Activated gamma-delta T cell treated with Interleukin-2 at 50 U/mL for 16 hours (primary cell): ENCODE measurements around the gene KIAA1614.

Source experiments
- DNase-seq: peaks from one replicate; pipeline ENCODE4 v3.0.0-alpha.2; 2020

The KIAA1614 gene

GRCh38 chr1:180907313-180908055 lies 5.2 kb upstream of the KIAA1614 start:
- DNase-seq, result no peak

GRCh38 chr1:180908074-180908765 lies 4.5 kb upstream of the KIAA1614 start:
- no peak for DNase-seq

GRCh38 chr1:180909005-180909414 lies 3.7 kb upstream of the KIAA1614 start:
- no peak for DNase-seq

- no peak for DNase-seq
Measured at GRCh38 chr1:180909462-180909976, 3.2 kb upstream of the KIAA1614 start.

GRCh38 chr1:180911640-180912191 lies 981 bp upstream of the KIAA1614 start:
- no peak for DNase-seq

- no peak for DNase-seq
Measured at GRCh38 chr1:180912211-180912800, 391 bp upstream of the KIAA1614 start.

GRCh38 chr1:180915426-180915965 lies 2.8 kb downstream of the KIAA1614 start:
- DNase-seq, result no peak

GRCh38 chr1:180916012-180916770 lies 3.5 kb downstream of the KIAA1614 start:
- no peak for DNase-seq

- no peak for DNase-seq
Measured at GRCh38 chr1:180916771-180917170, 4.1 kb downstream of the KIAA1614 start.

GRCh38 chr1:180917306-180918065 lies 4.8 kb downstream of the KIAA1614 start:
- DNase-seq, result no peak

GRCh38 chr1:180918519-180918918 lies 5.8 kb downstream of the KIAA1614 start:
- no peak for DNase-seq

- no peak for DNase-seq
Measured at GRCh38 chr1:180919183-180919700, 6.5 kb downstream of the KIAA1614 start.

- no peak for DNase-seq
Measured at GRCh38 chr1:180920193-180920592, 7.5 kb downstream of the KIAA1614 start.

GRCh38 chr1:180920702-180921101 lies 8.0 kb downstream of the KIAA1614 start:
- DNase-seq, result no peak

- DNase-seq, result no peak
Measured at GRCh38 chr1:180921386-180921785, 8.7 kb downstream of the KIAA1614 start.

- DNase-seq, result no peak
Measured at GRCh38 chr1:180921891-180922630, 9.4 kb downstream of the KIAA1614 start.

- DNase-seq, result no peak
Measured at GRCh38 chr1:180922631-180923015, 9.9 kb downstream of the KIAA1614 start.

GRCh38 chr1:180923021-180923841 lies 10.5 kb downstream of the KIAA1614 start:
- DNase-seq, result no peak

- DNase-seq, result no peak
Measured at GRCh38 chr1:180923887-180924286, 11.2 kb downstream of the KIAA1614 start.

GRCh38 chr1:180924939-180925338 lies 12.2 kb downstream of the KIAA1614 start:
- no peak for DNase-seq
